ENCODE results near the gene FCHO1.

Gene FCHO1

DNA sequence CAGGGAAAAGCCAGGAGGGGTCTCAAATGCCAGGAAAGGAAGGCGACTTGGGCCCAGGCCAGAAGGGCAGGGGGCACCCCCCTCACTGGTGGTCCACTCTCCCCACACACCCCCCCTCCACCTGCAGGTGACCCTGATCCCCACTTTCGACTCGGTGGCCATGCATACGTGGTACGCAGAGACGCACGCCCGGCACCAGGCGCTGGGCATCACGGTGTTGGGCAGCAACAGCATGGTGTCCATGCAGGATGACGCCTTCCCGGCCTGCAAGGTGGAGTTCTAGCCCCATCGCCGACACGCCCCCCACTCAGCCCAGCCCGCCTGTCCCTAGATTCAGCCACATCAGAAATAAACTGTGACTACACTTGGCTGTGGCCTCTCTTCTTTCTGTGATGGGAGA lies 17.1 kb upstream of the FCHO1 start:
- no peak for DNase-seq

DNA sequence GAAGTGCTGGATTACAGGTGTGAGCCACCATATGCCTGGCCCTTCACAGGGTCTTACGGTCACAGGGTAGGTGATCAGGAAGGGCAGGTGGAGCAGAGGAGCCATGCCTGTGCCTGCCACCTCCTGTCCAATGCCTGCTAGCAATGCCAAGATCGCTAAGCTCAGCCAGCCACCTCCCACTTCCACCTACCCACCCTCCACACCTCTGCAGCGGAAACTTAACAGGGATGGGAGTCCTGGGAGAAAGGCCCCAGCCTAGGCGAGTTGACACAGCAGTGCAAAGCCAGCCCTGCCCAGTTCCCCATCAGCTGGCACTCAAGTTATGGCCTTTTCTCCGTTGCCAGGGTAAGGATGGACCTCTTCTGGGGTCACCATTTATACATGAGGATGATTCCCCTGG lies 15.9 kb upstream of the FCHO1 start:
- no peak for DNase-seq

DNA sequence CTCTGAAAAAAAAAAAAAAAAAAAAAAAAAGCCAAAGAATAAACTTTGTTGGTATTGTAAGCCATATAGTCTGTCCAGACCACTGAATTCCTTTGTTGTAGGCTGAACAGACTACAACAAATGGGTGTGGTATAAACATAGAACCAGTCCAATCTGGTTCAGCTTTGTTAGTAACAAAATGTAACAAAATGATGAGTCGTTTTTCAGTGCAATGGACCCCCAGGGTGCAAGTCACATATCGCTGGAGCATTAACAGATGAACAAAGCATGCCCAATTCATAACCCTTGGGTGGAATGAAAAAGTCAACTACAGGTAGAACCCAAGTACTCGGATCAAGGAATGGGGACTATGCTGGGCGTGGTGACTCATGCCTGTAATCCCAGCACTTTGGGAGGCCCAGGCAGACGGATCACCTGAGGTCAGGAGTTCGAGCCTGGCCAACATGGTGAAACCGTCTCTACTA lies 13.6 kb upstream of the FCHO1 start:
- peak in 1 of 2 experiments; percentile 7 for DNase-seq

DNA sequence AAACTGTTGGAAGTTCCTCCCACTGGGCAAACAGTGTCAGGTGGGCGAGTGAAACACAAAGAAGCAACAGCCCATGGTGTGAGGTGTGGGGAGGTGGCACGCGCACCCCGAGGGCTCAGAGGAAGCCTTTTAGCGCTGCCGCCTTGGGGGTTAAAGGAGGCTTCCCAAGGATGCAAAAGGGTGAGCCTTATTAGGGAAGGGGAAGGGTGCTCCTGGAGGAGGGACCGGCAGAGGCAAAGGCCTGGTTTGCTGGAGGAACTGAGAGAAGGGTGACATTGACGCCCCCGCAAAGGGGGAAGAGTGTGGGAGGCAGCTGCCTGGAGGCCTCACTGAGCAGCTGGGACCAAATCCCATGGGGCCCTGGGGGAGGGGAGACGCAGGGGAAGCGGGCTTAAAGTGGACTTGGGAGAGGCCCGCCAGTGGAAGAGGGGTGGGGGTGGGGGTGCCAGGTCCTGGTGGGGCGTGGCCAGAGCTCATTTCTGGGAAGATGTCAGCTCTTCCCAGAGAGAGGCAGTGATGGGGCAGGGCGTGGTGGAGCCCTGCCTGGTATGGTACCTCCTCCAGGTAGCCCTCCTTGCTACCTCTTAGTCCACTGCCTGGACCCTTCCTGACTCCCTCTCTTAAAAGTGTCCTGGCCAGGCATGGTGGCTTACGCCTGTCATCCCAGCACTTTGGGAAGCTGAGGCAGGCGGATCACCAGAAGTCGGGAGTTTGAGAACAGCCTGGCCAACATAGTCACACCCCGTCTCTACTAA lies 12.0 kb upstream of the FCHO1 start:
- no peak for DNase-seq

DNA sequence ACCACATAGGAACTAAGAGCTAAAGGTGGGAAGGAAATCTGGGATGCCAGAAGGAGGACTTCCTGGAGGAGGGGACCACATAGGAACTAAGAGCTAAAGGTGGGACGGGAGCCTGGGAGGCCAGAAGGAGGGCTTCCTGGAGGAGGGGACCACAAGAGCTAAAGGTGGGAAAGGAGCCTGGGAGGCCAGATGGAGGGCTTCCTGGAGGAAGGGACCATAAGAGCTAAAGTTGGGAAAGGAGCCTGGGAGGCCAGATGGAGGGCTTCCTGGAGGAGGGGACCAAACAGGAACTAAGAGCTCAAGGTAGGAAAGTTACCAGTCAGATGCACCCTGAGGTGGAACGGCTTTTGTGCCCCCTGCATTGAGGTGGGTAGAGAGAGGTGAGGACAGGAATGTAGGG lies 9.8 kb upstream of the FCHO1 start:
- DNase-seq = no peak

DNA sequence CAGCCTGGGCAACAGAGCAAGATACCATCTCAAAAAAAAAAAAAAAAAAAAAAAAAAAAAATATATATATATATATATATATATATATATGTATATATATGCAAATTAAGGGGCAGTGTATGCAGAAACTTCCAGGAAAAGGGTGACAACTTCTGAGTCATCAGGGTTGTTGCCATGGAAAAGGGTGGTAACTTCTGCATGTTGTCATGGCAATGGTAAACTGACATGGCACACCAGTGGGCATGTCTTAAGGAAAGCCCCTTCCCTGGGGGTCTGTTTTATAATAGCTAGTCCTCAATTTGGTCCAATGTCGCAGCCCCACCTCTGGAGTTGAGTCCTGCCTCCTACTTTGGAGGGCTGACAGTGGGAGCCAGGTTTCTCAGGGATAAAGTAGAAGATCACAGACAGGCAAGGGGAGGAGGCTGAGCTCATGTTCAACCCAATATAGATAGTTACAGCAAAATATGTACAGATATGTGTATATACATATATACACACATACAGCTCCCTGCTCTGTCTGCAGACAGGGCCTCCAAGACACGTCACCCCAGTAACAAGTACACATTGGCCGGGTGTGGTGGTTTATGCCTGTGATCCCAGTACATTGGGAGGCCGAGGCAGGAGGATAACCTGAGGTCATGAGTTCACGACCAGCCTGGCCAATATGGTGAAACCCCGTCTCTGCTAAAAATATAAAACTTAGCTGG lies 7.2 kb upstream of the FCHO1 start:
- peak in 1 of 2 experiments; percentile 30 for DNase-seq

DNA sequence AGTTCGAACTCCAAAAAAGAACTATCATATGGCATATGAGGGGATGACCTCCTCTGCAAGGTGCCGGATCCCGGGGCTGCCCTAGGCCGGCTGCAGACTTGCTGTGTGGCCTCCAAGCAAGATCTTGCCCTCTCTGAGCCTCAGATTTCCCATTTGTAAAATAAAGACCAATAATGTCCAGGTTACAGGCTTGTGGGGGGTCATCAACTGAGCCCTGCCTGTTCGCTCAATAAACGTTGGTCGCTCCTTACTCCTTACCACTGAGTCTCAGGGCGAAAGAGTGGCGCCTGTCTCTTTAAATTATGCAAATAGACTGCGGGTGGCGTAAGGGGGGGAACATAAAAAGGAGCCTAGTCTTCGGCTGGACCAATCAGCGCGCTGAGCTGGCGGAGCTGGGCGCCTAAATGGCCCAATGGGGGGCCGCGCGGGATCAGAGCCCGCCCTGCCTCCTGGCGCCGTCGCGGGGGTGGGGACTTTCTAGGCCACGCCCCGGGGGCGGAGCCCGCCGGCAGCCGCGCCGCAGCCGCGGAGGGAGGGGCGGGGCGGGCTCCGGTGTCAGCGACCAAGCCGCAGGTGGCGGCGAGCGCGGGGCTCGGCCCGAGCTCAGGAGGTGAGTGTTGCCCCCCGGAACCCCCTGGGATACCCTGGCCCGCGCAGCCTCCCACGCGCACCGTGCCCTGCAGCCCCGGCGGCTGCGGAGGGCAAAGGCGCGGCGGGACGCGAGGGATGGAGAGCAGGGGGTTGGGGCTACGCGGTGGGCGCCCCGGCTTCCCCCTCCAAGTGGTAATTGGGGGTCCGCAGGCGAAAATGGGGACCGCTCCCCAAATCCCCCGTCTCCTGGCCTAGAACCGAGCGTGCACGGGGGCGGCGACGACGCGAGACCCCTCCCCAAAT lies 3.8 kb upstream of the FCHO1 start:
- peak; percentile 73 to 92 for DNase-seq

DNA sequence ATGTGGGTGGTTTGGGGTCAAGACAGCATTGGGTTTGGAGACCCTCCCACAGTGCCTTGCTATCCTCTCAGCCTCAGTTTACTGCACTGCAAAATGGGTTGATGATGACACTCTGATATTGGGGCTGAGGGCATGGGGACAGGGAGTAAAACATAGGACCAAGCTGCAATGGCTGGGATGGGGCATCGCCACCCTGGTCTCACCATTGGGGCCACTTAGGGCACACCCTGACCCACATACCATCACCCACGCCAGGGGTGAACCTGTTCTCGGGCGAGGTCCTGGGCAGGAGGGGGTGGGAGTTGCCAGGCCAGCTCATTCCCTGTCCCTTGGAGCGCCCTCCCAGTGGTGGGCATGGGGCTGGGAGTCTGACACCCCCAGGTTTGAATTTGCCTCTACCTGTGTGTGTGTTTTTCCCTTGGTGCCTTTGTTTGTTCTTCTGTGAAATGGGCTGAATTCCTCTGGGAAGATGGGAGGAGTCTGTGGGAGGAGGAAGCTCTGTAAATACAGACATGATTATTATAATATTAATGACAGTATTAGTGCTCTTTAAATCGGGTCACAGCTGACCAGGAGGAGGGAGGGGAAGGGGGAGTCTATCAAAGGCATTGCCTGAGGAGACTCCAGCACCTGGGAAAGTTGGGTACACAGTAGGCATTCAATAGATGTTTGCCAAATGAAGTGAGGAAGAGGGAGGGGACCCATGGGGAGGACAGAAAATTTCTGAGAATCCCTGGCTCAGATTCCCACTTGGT lies 2.2 kb upstream of the FCHO1 start:
- no peak for DNase-seq

DNA sequence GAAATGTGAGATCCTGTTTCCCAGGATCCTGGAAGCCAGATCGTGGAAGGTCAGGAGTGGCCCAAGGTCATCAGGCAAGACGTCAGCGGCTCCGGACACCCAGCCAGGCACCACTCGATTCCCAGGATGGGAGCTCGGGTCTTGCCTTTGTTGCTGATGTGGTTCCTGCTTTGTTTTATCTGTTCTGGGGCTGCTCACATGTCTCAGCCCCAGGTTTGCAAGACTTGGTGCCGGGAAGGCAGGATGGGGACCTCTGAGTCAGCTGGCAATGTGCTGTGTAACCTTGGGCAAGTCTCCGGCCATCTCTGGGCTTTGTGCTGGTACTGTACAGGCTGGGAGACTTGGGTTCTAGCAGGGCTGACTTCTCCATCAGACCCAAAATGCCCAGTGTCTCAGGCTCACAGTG lies 1.4 kb upstream of the FCHO1 start:
- DNase-seq = peak in 1 of 2 experiments; percentile 21

DNA sequence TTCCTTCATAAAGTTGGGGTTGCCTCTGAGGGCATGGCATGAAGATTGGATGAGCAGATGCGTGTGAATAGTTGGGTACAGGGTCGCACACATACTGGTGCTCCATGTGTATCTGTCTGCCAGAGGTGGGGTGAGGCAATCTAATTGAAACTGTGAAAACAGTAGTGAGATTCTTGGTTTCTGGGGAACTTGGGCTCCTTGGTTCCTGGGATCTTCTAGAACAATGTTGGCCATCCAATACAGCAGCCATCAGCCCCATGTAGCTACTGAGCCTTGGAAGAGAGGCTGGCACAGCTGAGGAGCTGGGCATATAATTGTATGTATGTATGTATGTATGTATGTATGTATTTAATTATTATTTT lies 616 bp downstream of the FCHO1 start:
- DNase-seq = no peak

DNA sequence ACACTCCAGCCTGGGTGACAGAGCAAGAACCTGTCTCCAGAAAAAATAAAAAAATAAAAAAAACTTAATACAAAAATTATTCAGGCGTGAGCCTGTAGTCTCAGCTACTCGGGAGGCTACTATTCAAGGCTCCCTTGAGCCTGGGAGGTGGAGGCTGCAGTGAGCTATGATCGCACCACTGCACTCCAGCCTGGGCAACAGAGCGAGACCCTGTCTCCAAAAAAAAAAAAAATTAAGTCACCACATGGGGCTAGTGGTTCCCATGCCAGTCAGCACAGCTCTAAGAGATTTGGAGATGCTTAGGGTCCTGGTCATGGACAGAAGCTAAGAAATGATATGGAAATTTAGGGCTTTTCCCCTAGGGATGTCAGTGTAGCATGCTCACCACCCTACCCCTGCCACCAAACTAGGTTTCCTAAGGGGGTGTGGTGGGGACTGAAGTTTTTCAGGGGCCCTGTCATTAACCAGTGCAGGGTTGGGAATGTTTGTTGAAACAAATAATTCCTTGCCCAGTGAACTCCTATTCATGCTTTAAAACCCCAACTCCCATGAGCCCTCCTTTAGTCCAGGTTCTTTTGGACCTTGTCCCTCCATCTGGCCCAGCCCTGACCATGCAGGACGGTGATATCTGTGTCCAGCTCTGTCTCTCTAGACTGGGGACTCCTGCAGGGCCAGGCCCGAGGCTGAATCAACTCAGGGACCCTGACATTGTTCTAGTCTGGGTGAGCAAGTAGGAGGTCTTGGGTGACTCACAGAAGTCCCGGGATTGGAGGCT lies 1.8 kb downstream of the FCHO1 start:
- no peak for DNase-seq

DNA sequence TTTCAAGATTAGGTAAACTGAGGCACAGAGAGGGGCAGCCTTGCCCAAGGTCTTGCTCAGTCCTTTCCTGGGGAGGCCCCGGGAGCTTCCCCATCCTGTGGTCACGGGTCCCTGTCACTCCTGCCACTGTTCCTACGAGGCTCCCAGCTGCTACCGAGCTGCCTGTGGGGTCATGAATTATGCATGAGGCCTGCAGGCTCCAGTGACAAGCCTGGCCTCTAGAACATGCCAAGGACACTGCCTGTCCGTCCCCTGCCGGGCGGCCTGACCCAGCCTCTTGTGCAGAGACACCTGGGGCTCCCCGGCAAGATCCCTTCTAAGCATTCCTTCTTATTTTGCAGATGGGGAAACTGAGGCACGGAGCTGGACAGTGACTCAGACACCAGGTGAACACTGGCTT lies 2.7 kb downstream of the FCHO1 start:
- no peak for DNase-seq

DNA sequence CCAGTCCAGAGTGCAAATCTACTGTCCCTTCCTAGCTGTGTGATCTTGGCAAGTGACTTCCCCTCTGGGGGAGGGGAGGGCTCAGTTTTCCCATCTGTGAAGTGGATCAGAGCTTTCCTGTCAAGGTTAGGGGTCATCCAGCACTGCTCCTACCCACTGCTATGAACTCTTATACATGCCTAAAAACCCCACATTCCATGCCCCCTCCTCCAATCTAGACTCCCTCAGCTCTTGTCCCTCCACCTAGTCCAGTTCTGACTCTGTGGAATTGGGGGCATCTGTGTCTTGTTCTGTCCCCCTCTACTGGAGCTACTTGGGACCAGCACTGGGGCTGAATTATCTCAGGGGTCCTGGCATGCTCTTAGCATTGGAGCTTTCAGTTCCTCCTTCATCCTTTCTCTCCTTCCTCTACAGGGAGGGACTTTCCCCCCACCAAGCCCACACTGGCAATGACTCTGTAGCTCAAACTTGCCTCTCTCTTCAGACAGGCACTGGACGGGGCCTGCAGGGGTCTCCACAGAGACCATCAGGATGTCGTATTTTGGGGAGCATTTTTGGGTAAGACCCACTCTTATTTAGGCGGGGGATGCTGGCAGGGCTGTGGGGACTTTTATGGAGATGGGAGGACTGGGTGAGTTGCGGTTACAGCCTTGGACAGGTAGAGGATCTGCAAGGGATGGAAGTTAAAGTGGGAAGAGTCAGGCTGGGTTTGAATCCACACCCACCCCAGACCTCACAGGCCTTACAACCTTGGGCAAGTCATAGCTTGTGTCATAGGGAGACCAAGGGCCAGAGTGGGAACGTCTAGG lies 3.6 kb downstream of the FCHO1 start:
- no peak for DNase-seq

DNA sequence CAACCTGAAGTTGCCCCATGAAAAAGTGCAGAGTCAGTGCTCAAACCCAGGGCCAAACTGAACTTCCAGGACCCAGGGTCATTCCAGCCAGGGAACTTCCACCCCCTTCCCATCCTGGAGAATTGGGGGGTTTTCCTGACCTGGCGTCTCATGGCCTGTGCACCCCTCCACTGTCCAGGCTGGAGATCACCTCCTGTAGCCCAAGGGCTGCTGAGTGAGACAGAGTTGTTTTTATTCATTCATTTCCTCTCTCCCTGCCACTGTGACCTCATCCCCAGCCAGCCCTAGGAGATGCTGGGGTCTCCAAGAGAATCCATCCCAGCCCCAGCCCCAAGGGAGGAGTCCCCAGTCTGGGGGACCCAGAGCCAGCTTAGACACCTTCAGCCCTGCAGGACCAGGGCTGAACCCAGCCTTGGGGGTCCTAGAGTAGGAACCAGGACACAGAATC lies 4.2 kb downstream of the FCHO1 start:
- no peak for DNase-seq

DNA sequence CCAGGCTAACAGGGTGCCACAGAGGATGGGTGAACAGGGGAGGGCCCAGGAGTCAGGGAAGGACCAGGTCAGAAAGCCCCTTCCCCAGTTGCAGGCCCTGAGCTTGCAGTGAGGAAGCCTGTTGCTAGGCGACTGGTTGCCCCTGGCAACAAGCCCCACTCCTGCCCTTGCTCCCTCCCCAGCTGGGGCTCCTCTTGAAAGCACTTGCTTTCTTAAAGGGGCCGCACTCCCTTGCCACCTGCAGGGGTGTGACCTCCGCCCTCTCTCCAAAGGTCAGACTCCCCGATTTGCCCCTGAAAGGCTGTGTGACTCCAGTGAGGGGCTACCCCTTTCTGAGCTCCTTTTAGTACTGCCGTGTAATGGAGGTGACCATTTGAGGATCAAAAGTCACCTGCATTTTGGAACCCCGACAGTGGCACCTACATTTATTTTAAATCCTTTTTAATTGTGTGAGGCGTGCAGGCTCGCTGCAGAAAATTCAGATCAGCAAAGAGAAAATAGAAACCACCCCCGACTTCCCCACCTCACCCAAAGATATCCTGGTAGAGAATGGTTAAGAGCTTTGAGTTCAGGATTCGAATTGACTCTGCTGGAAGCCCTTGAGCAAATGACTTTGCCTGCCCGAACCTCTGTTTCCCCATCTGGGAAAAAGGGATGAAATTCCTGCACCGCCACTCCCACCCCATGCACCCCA lies 4.8 kb downstream of the FCHO1 start:
- peak in 1 of 2 experiments; percentile 33 for DNase-seq

DNA sequence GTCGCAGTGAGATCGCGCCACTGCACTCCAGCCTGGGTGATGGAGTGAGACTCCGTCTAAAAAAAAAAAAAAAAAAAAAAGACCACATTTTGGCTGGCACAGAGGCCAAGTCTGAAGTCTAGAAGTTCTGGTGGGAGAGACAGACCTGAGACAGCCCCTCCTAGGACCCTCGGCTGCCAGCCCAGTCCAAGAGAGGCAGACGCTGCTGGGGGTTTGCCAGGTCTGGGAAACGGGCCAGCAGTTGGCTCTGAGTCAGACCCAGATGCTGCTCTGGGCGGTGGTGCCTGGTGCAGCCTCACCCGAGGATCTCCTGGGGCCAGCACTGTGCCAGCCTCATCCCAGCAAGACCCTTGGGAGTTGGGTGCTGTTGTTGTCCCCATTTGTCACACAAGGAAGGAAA lies 5.8 kb downstream of the FCHO1 start:
- DNase-seq = peak in 1 of 2 experiments; percentile 26

DNA sequence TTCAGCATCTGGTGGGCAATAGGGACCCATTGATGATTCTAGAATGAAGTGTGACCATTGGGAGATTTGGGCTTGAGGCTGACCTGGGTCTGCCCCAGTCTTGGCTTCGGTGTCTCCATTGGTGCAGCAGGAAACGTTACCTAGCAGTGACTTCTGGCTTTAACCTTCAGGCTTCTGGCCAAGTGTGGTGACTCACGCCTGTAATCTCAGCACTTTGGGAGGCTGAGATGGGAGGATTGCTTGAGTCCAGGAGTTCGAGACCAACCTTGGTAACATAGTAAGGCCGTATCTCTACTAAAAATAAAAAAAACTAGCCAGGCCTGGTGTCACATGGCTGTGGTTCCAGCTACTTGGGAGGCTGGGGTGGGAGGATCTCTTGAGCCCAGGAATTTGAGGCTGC lies 7.2 kb downstream of the FCHO1 start:
- DNase-seq = no peak

DNA sequence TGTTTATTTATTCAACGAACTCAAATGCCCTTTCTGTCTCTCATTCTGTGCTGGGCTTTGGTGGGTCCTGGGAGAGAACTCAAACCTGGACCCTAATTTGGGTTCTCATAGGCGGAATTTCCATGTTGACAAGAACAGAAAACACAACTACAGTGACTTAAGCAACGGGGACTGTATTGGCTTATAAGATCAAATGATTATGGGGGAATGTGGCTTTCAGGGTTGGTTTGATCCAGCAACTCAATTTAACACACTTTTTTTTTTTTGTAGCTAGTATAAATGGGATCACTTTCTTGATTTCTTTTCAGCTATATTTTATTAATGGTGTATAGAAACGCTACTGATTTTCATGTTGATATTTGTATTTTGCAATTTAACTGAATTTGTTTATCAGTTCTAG lies 9.9 kb downstream of the FCHO1 start:
- DNase-seq = no peak

DNA sequence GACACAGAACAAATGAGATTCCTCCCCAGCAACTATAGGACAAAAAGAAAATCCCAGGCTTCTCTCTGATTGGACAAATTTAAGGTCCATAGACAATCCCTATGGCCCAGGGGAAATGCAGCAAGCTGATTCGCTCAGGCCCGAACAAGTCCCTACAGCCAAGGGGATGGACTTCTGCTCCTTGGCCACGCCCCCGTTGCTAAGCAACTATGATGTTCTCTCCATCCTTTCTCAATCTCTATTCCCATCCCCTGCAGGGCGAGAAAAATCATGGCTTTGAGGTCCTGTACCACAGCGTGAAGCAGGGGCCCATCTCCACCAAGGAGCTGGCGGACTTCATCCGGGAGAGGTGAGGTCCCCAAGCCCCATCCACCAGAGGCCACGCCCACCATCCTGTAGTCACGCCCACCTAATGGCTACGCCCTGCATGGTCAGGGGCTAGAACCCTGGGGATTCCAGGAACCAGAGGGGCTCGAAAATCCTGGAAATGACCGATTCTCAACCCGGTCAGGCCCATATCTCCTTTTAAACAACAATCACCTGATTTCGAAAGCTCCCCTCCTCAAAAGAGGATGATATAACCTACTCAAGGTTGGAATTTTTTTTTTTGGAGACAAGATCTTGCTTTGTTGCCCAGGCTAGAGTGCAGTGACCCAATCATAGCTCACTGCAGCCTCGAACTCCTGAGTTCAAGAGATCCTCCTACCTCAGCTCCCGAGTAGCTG lies 11.4 kb downstream of the FCHO1 start:
- DNase-seq = peak in 1 of 2 experiments; percentile 66

DNA sequence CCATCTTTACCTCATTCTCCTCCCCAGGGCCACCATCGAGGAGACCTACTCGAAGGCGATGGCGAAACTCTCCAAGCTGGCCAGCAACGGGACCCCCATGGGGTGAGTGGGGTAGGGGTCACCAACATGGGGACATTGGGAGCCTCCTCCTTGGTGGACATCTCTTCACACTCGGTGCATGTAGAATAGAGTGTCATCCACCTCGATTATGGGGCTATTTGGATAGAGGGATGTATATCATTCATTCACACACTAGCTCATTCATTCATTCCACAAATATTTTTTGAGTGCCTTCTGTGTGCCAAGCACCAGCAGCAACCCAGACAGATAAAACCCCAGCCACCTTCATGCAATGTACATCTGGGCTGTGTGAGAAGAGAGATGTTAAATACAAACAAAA lies 13.1 kb downstream of the FCHO1 start:
- DNase-seq = no peak

Measured in SW 1271 (cell line).